CD4-positive, alpha-beta T cell treated with Interleukin-6 for 4 hours (primary cell): ENCODE results near the gene DRAM1.
"Not testable (repeated sequence)": the region's sequence is repeated elsewhere in the genome, so short reads cannot be mapped to it uniquely, and the experiment has no call there.

Source experiments
- DNase-seq: peaks from one replicate; pipeline ENCODE4 v3.0.0-alpha.2; 2020; ENCODE audit warnings: mixed read lengths

The DRAM1 gene

GRCh38 chr12:101859664-101860607 lies 17.4 kb upstream of the DRAM1 start:
- DNase-seq: no peak

GRCh38 chr12:101861688-101862087 lies 15.7 kb upstream of the DRAM1 start:
- DNase-seq: not testable (repeated sequence)

- DNase-seq: no peak
These were observed 15.1 kb upstream of the DRAM1 start for GRCh38 chr12:101862245-101862644.

GRCh38 chr12:101863981-101864380 lies 13.4 kb upstream of the DRAM1 start:
- no peak for DNase-seq

- DNase-seq: no peak
These were observed 10.6 kb upstream of the DRAM1 start for GRCh38 chr12:101866615-101867373.

GRCh38 chr12:101867619-101868018 lies 9.8 kb upstream of the DRAM1 start:
- DNase-seq: not testable (repeated sequence)

- DNase-seq: no peak
These were observed 6.5 kb upstream of the DRAM1 start for GRCh38 chr12:101870925-101871324.

- DNase-seq: no peak
These were observed 2.2 kb upstream of the DRAM1 start for GRCh38 chr12:101875162-101875561.

- DNase-seq: no peak
These were observed 989 bp upstream of the DRAM1 start for GRCh38 chr12:101876322-101876860.

- peak; percentile 18 for DNase-seq
These were observed 444 bp downstream of the DRAM1 start for GRCh38 chr12:101877806-101878242.

GRCh38 chr12:101878243-101878821 lies 952 bp downstream of the DRAM1 start:
- no peak for DNase-seq

GRCh38 chr12:101880769-101881168 lies 3.4 kb downstream of the DRAM1 start:
- no peak for DNase-seq

GRCh38 chr12:101881228-101881627 lies 3.8 kb downstream of the DRAM1 start:
- DNase-seq: no peak

GRCh38 chr12:101884174-101884573 lies 6.8 kb downstream of the DRAM1 start:
- no peak for DNase-seq

- not testable (repeated sequence) for DNase-seq
These were observed 7.5 kb downstream of the DRAM1 start for GRCh38 chr12:101884781-101885340.

GRCh38 chr12:101885912-101886561 lies 8.7 kb downstream of the DRAM1 start:
- DNase-seq: no peak

- DNase-seq: no peak
These were observed 11.9 kb downstream of the DRAM1 start for GRCh38 chr12:101889211-101889752.

GRCh38 chr12:101891462-101891971 lies 14.1 kb downstream of the DRAM1 start:
- DNase-seq: no peak

- no peak for DNase-seq
These were observed 15.4 kb downstream of the DRAM1 start for GRCh38 chr12:101892794-101893193.

- no peak for DNase-seq
These were observed 24.4 kb downstream of the DRAM1 start for GRCh38 chr12:101901777-101902176.

GRCh38 chr12:101902641-101903040 lies 25.3 kb downstream of the DRAM1 start:
- DNase-seq: no peak

- no peak for DNase-seq
These were observed 28.8 kb downstream of the DRAM1 start for GRCh38 chr12:101906226-101906625.
